ENCODE data around the gene GPI. TPM values are rescaled to one million over a fixed set of nuclear protein-coding genes. Genes with fewer than 3 reads are reported as not detected.

The GPI gene
- total and polyA plus RNA-seq, 9 of the 15 experiments (the other 6 are each of a cell fraction or from before 2014, with no cell fraction given): 88.3 to 358 (median 122) TPM

DNA sequence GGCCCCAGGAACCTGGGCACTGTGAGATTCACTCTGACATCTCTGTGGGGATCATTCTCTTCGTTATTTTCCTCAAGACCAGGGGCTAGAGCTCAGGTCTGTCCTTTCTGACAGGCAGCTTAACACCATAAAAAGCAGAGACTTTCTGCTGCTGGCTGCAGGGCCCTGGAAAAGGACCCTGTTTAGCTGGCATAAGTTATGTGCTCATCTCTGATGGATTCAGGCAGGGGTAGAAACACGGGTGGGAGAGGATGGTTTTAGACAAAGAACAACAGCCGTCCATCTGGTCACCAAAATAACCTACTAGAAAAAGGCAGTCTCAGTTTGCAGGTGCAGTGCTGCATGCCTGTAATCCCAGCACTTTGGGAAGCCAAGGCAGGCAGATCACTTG is 2.3 kb upstream of the GPI start:
- Histone ChIP-seq H3K9me3 (replicated peaks; ENCODE audit: control insufficient read depth, insufficient read depth, low read depth, low read length) (no peaks in the 10 kb centered on the region), H3K36me3 (ENCODE audit: control insufficient read depth, insufficient read depth, low read length) (peaks cover 19% of the 10 kb centered on the region), H3K4me3 (no peak overlapping the region), H3K27ac (ENCODE audit: extremely low read depth, low read depth, low read length) (no peak overlapping the region; the same call in 2 of the 3 replicates), H3K79me2 (ENCODE audit: control insufficient read depth, insufficient read depth, low read length) (peaks cover 30% of the 10 kb centered on the region), H3K27me3 (ENCODE audit: control insufficient read depth in 2 of 2, insufficient read depth in 2 of 2, low read length in 2 of 2) (no peaks in the 10 kb centered on the region), H3K4me2 (ENCODE audit: insufficient read depth, low read length) (peak overlapping the region; percentile 47; the same call in 1 of the 2 replicates), H3K4me1 (replicated peaks in 1 of 2; ENCODE audit: control insufficient read depth in 2 of 2, insufficient read depth in 2 of 2, low read length in 2 of 2) (peaks cover 64 to 72% of the 10 kb centered on the region in 2 experiments), H3K9ac (ENCODE audit: insufficient read depth in 1 of 2, low read depth in 2 of 2, low read length in 2 of 2) (peak overlapping the region in 1 of 2 experiments; percentile 3; a peak in 2 of 4 replicates), H3K9me1 (ENCODE audit: control insufficient read depth, insufficient read depth, low read length) (peaks cover 13% of the 10 kb centered on the region), H4K20me1 (replicated peaks; ENCODE audit: control insufficient read depth, insufficient read depth, low read length) (peaks cover 20% of the 10 kb centered on the region), H2AFZ (ENCODE audit: low read depth, low read length) (peak overlapping the region; percentile 29; the same call in 1 of the 2 replicates)
- FAIRE-seq: no peak
- in situ Hi-C loops (cut with MboI) (no loop called here), intact Hi-C loops (cut with micrococcal nuclease) (no loop called here)
- WGBS (ENCODE audit: insufficient coverage, low coverage, missing lambda C conversion rate): 35% methylated on average over 3 of the region's 3 CpGs
- CTCF ChIA-PET (ENCODE audit: low intra/inter-chr PET ratio): no interaction called here
- POLR2A ChIA-PET: interaction anchor here (1.2 kb wide), 1 partner anchor 13 kb away, joined by 3 read pairs; no protein-coding TSS in a partner anchor
- TF ChIP-seq PHF21A (IDR thresholded peaks at IDR 0.05; ENCODE audit: borderline replicate concordance, low read depth) (no peak), CEBPB (tag; IDR thresholded peaks at IDR 0.05) (peak; percentile 45), YBX1 (IDR thresholded peaks at IDR 0.05) (no peak), ZNF561 (CRISPR knock-in tag; conservative IDR thresholded peaks at IDR 0.05) (no peak)
- BruUV-seq (replicated peaks): no TSS peak
- ATAC-seq: no peak
- DNase-seq (ENCODE audit: extremely low read depth in 1 of 4, low spot score in 3 of 4): no peak

DNA sequence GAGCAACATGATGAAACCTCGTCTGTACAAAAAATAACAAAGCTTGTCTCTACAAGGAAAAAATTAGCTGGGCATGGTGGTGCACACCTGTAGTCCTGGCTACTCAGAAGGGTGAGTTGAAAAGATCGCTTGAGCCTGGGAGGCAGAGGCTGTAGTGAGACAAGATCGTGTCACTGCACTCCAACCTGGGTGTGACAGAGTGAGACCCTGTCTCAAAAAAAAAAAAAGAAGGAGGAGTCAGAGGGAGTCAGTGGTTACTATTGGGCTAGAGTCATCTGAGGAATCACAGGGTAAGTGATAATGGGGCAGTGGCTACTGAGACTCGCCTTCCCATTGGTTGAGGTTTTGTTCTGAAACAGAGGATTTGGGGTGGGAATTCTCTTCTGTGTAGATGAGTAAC is 1.9 kb upstream of the GPI start:
- BruUV-seq (replicated peaks): no TSS peak
- Histone ChIP-seq H4K20me1 (replicated peaks; ENCODE audit: control insufficient read depth, insufficient read depth, low read length) (peaks cover 20% of the 10 kb centered on the region), H3K79me2 (ENCODE audit: control insufficient read depth, insufficient read depth, low read length) (peaks cover 34% of the 10 kb centered on the region), H3K4me1 (replicated peaks in 1 of 2; ENCODE audit: control insufficient read depth in 2 of 2, insufficient read depth in 2 of 2, low read length in 2 of 2) (peaks cover 61 to 69% of the 10 kb centered on the region in 2 experiments), H3K4me2 (ENCODE audit: insufficient read depth, low read length) (peak overlapping the region; percentile 47; the same call in 1 of the 2 replicates), H3K9me3 (replicated peaks; ENCODE audit: control insufficient read depth, insufficient read depth, low read depth, low read length) (no peaks in the 10 kb centered on the region), H3K9ac (ENCODE audit: insufficient read depth in 1 of 2, low read depth in 2 of 2, low read length in 2 of 2) (no peak overlapping the region), H2AFZ (ENCODE audit: low read depth, low read length) (peak overlapping the region; percentile 29; the same call in 1 of the 2 replicates), H3K27ac (ENCODE audit: extremely low read depth, low read depth, low read length) (no peak overlapping the region; the same call in 2 of the 3 replicates), H3K36me3 (ENCODE audit: control insufficient read depth, insufficient read depth, low read length) (peaks cover 23% of the 10 kb centered on the region), H3K9me1 (ENCODE audit: control insufficient read depth, insufficient read depth, low read length) (peaks cover 13% of the 10 kb centered on the region), H3K4me3 (no peak overlapping the region), H3K27me3 (ENCODE audit: control insufficient read depth in 2 of 2, insufficient read depth in 2 of 2, low read length in 2 of 2) (no peaks in the 10 kb centered on the region)
- ATAC-seq: no peak
- ChIA-PET CTCF (ENCODE audit: low intra/inter-chr PET ratio) (no interaction called here), POLR2A (interaction anchor here (0.6 kb wide), 1 partner anchor 217 kb away, joined by 4 read pairs; no protein-coding TSS in a partner anchor)
- in situ Hi-C loops (cut with MboI) (no loop called here), intact Hi-C loops (cut with micrococcal nuclease) (no loop called here)
- no peak for TF ChIP-seq MEF2A (IDR thresholded peaks at IDR 0.05; ENCODE audit: control insufficient read depth, low read depth, low read length)
- TF ChIP-seq, protein P1, sequence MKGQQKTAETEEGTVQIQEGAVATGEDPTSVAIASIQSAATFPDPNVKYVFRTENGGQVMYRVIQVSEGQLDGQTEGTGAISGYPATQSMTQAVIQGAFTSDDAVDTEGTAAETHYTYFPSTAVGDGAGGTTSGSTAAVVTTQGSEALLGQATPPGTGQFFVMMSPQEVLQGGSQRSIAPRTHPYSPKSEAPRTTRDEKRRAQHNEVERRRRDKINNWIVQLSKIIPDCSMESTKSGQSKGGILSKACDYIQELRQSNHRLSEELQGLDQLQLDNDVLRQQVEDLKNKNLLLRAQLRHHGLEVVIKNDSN (CRISPR knock-in tag; IDR thresholded peaks at IDR 0.05): no peak
- TF ChIP-seq MECOM (CRISPR knock-in tag; IDR thresholded peaks at IDR 0.05): peak; percentile 24; the same call in 1 of the 2 replicates
- TF ChIP-seq SNRNP70 (optimal IDR thresholded peaks at IDR 0.05; ENCODE audit: low read depth, low read length): no peak
- 0 out of 4 replicates have a peak, but pooled peaks of 1 of the 2 experiments have one; percentile 14 for TF ChIP-seq NRF1 (conservative IDR thresholded peaks at IDR 0.05 in 1 of 2, IDR thresholded peaks at IDR 0.05 in 1 of 2)
- TF ChIP-seq ZNF384 (IDR thresholded peaks at IDR 0.05; ENCODE audit: low read depth, low read length): peak; percentile 89
- TF ChIP-seq, protein P2, sequence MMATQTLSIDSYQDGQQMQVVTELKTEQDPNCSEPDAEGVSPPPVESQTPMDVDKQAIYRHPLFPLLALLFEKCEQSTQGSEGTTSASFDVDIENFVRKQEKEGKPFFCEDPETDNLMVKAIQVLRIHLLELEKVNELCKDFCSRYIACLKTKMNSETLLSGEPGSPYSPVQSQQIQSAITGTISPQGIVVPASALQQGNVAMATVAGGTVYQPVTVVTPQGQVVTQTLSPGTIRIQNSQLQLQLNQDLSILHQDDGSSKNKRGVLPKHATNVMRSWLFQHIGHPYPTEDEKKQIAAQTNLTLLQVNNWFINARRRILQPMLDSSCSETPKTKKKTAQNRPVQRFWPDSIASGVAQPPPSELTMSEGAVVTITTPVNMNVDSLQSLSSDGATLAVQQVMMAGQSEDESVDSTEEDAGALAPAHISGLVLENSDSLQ (IDR thresholded peaks at IDR 0.05): peak; percentile 42; the same call in 1 of the 2 replicates
- peak; percentile 14; the same call in 1 of the 2 replicates for TF ChIP-seq HDGF (IDR thresholded peaks at IDR 0.05)
- TF ChIP-seq, protein P3, sequence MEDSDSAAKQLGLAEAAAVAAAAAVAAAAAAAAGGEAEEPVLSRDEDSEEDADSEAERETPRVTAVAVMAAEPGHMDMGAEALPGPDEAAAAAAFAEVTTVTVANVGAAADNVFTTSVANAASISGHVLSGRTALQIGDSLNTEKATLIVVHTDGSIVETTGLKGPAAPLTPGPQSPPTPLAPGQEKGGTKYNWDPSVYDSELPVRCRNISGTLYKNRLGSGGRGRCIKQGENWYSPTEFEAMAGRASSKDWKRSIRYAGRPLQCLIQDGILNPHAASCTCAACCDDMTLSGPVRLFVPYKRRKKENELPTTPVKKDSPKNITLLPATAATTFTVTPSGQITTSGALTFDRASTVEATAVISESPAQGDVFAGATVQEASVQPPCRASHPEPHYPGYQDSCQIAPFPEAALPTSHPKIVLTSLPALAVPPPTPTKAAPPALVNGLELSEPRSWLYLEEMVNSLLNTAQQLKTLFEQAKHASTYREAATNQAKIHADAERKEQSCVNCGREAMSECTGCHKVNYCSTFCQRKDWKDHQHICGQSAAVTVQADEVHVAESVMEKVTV (CRISPR knock-in tag; IDR thresholded peaks at IDR 0.05): no peak
- peak; percentile 66 for FAIRE-seq
- peak in 3 of 4 experiments; percentile 45 to 70 (median 66) for DNase-seq (ENCODE audit: extremely low read depth in 1 of 4, low spot score in 3 of 4)
- WGBS (ENCODE audit: insufficient coverage, low coverage, missing lambda C conversion rate): 17% methylated on average over 4 of the region's 4 CpGs

Measured in K562 (cell line).